ENCODE data around the gene NAA10.

NAA10 gene

DNA sequence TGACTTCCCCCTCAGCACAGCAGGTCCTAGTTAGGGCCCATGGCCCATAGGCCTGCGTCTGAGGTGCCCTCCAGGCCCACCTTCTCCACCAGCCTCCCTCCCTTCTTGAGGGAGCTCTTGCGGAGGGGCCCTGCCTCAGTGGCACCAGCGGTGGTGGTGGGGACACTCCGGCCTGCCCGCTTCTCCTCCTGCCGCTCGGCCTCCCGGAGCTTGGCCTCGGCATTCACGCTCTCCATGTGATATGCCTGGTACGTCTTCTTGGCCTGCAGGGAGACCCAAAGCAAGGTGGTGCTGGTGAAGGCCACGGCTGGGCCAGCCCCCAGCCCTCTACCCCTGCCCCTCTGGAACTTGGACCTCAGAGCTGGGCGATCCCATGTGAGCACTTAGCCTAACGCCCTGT lies 14.3 kb downstream of the NAA10 start:
- no peak for DNase-seq (ENCODE audit: low spot score)
- TF ChIP-seq, protein P1, sequence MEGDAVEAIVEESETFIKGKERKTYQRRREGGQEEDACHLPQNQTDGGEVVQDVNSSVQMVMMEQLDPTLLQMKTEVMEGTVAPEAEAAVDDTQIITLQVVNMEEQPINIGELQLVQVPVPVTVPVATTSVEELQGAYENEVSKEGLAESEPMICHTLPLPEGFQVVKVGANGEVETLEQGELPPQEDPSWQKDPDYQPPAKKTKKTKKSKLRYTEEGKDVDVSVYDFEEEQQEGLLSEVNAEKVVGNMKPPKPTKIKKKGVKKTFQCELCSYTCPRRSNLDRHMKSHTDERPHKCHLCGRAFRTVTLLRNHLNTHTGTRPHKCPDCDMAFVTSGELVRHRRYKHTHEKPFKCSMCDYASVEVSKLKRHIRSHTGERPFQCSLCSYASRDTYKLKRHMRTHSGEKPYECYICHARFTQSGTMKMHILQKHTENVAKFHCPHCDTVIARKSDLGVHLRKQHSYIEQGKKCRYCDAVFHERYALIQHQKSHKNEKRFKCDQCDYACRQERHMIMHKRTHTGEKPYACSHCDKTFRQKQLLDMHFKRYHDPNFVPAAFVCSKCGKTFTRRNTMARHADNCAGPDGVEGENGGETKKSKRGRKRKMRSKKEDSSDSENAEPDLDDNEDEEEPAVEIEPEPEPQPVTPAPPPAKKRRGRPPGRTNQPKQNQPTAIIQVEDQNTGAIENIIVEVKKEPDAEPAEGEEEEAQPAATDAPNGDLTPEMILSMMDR (conservative IDR thresholded peaks at IDR 0.05; ENCODE audit: low read depth): no peak
- POLR2A ChIA-PET (ENCODE audit: low non-redundant PET): no interaction called here
- H3K27ac ChIP-seq: peak overlapping the region; percentile 3; the same call in 1 of the 2 replicates
- CTCF ChIA-PET: interaction anchor here (1.3 to 1.6 kb wide), 2 partner anchors 9 to 156 kb away, joined by 4 to 5 read pairs; partner anchors contain the start of gene PLXNB3

DNA sequence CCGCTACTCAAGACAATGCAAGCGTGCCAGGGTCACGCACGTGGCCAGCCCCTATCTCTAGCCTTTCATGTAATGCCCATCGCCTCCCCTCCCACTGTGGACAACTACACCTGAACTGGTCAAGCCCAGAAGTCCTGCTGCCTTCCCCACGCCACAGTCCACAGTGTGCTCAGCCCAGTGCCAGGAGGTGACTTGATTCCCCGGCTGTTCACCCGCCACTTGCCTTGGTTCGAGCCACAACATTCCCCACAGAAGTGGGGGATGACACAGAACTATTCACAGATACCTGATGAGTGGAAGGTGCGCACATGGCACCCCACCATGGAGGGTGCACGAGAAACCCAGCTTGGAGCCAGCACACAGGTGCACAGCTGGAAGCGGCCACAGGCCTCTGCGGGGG lies 15.6 kb downstream of the NAA10 start:
- no peak overlapping the region for H3K27ac ChIP-seq
- DNase-seq (ENCODE audit: low spot score): no peak
- POLR2A ChIA-PET (ENCODE audit: low non-redundant PET): no interaction called here
- TF ChIP-seq, protein P1 (conservative IDR thresholded peaks at IDR 0.05; ENCODE audit: low read depth): no peak
- CTCF ChIA-PET: no interaction called here

DNA sequence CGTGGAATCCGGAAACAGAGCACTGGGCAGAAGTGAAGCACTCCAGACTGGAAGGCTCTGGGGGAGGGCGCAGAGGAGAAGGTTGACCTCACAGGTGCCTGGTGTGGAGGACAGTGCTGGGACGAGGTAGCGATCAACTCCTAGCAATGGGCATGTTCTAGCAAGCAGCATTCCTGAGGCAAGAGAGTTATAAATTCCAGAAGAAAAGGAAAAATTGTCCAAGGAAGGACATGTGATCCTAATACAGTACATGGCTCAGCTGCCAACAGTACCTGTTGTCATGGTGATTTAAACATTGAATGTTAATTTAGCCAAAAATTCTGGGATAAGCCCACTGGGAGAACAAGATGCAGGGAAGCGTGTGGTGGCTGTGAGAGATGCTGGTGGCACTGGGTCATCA lies 17.0 kb downstream of the NAA10 start:
- DNase-seq (ENCODE audit: low spot score): peak; percentile 44
- peak overlapping the region; percentile 85 for H3K27ac ChIP-seq
- ChIA-PET CTCF (interaction anchor here (1.1 kb wide), 1 partner anchor 154 kb away, joined by 7 read pairs; the partner anchor contains the start of gene PLXNB3), POLR2A (ENCODE audit: low non-redundant PET) (no interaction called here)
- TF ChIP-seq, protein P1 (conservative IDR thresholded peaks at IDR 0.05; ENCODE audit: low read depth): no peak

DNA sequence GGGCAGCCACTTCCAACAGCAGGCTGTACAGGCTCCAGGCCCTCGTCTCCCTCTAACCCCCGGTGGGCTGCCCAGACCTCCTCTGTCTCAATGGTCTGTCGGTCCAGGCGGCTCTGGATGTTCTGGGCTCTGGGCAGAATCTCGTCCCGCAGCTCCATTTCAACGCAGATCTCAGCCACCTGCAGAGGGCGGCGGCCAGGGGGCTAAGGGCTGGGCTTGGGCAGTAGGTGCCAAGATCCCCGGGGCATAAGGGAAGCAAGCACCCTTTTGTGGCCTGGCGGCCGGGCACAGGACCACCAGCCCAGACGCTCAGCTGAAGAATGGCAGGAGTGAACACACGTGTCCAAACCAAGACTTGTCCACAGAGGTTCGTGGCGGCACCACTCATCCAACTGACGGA lies 21.1 kb downstream of the NAA10 start:
- ChIA-PET CTCF (interaction anchor here (0.6 kb wide), 1 partner anchor 150 kb away, joined by 3 read pairs; no protein-coding TSS in a partner anchor), POLR2A (ENCODE audit: low non-redundant PET) (no interaction called here)
- no peak overlapping the region for H3K27ac ChIP-seq
- TF ChIP-seq, protein P1 (conservative IDR thresholded peaks at IDR 0.05; ENCODE audit: low read depth): no peak
- no peak for DNase-seq (ENCODE audit: low spot score)

DNA sequence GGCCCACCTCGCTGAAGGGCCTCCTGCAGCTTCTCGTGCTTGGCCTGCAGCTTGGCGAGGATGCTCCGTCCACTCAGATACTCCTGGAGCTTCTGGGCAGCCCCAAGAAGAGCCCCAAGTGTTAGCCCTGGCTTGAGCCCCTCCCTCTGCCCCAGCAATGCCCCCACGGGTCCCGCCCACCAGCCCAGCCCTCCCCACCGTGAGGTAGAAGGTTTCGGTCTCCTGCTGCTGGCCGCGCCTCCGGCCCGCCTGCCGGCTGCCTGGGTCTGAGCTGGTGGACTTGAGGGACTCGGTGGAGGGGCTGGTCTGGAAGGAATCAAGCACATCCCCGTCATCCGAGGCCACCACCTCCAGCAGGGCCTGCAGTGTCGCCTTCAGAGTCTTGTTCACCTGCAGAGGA lies 21.6 kb downstream of the NAA10 start:
- CTCF ChIA-PET: interaction anchor here (0.6 kb wide), 1 partner anchor 150 kb away, joined by 3 read pairs; no protein-coding TSS in a partner anchor
- DNase-seq (ENCODE audit: low spot score): no peak
- no peak overlapping the region for H3K27ac ChIP-seq
- POLR2A ChIA-PET (ENCODE audit: low non-redundant PET): no interaction called here
- TF ChIP-seq, protein P1 (conservative IDR thresholded peaks at IDR 0.05; ENCODE audit: low read depth): no peak

DNA sequence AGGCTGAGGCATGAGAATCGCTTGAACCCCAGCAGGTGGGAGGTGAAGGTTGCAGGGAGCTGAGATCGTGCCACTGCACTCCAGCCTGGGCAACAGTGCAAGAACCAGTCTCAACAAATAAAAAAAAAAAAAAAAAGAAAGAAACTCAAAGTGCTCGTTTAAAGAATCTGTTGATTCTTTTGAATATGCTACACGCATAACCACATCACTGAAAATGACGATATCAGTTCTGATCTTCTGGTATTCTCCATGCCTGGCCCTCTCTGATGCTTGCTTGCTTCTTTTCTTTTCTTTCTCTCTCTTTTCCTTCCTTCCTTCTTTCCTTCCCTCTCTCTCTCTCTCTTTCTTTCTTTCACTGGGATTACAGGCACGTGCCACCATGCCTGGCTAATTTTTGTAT lies 23.0 kb downstream of the NAA10 start:
- no peak overlapping the region for H3K27ac ChIP-seq
- DNase-seq (ENCODE audit: low spot score): no peak
- TF ChIP-seq, protein P1 (conservative IDR thresholded peaks at IDR 0.05; ENCODE audit: low read depth): no peak
- POLR2A ChIA-PET (ENCODE audit: low non-redundant PET): no interaction called here
- CTCF ChIA-PET: interaction anchor here (0.9 kb wide), 1 partner anchor 9 kb away, joined by 4 read pairs; no protein-coding TSS in a partner anchor
